ENCODE measurements around the gene RAPGEF6.
A peak's percentile ranks its signal among the peaks of the same experiment; 100 is the strongest.
"Not testable (repeated sequence)": the region's sequence is repeated elsewhere in the genome, so short reads cannot be mapped to it uniquely, and the experiment has no call there.

The RAPGEF6 gene

DNA sequence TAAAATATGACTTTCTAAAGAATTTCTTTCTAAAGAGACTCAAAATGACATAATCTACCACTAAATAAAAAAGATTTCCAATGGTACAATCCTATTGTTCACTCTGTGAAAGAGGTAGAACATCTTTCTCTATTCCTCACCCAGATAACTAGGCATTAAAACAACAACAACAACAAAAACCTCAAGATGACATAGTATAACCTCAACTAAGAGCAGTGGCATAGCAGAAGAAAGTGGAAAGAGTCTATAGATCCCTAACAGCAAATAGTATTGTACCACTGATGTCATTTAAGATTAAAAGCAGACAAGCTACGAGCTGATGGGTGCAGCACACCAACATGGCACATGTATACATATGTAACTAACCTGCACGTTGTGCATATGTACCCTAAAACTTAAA is 29.9 kb downstream of the RAPGEF6 start:
- no peak for DNase-seq

DNA sequence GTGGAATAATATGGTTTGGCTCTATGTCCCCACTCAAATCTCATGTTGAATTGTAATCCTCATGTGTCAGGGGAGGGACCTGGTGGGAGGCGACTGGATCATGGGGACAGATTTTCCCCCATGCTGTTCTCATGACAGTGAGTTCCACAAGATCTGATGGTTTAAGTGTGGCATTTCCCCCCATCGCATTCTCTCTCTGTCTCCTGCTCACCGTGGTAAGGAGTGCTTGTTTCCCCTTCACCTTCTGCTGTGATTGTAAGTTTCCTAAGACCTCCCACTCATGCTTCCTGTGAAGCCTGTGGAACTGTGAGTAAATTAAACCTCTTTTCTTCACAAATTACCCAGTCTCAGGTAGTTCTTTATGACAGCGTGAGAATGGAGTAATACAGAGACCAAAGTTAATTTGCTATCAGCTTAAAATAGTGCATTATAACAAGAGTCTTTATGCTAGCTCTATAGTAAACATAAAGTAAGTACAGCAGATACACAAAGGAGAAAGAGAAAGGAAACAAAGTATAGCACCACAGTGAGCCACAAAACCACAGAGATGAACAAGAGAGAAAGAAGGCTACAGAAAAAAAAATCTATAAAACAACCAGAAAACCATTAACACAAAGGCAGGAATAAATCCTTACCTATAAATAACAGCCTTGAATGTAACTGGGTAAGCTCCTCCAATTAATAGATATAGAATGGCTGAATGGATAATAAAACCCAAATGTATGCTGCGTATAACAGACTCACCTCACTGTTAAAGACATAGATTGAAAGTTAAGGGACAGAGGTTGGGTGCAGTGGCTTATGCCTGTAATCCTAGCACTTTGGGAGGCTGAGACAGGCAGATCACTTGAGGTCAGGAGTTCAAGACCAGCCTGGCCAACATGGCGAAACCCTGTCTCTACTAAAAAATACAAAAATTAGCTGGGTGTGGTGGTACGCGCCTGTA is 39.7 kb downstream of the RAPGEF6 start:
- DNase-seq = no peak

DNA sequence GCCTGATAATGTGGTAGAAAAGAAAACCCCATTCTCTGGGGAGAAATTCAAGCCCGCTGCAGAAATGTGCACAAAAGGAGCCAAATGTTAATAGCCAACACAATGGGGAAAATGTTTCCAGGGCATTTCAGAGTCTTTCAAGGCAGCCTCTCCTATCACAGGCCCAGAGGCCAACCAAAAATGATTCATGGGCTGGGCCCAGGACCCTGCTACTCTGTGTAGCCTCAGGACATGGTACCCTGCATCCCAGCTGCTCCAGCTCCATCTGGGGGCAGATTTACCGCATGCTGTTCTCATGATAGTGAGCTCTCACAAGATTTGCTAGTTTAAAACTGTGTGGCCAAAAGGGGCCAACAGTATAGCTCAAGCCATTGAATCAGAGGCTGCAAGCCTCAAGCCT is 41.1 kb downstream of the RAPGEF6 start:
- DNase-seq = no peak

DNA sequence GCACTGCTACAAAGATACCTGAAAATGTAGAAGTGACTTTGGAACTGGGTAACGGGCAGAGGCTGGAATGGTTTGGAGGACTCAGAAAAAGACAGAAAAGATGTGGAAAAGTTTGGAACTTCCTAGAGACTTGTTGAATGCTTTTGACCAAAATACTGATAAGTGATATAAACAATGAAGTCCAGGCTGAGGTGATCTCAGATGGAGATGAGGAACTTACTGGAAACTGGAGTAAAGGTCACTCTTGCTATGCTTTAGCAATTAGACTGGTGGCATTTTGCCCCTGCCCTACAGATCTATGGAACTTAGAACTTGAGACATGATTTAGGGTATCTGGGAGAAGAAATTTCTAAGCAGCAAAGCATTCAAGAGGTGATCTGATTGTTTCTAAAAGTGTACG is 41.6 kb downstream of the RAPGEF6 start:
- not testable (repeated sequence) for DNase-seq

DNA sequence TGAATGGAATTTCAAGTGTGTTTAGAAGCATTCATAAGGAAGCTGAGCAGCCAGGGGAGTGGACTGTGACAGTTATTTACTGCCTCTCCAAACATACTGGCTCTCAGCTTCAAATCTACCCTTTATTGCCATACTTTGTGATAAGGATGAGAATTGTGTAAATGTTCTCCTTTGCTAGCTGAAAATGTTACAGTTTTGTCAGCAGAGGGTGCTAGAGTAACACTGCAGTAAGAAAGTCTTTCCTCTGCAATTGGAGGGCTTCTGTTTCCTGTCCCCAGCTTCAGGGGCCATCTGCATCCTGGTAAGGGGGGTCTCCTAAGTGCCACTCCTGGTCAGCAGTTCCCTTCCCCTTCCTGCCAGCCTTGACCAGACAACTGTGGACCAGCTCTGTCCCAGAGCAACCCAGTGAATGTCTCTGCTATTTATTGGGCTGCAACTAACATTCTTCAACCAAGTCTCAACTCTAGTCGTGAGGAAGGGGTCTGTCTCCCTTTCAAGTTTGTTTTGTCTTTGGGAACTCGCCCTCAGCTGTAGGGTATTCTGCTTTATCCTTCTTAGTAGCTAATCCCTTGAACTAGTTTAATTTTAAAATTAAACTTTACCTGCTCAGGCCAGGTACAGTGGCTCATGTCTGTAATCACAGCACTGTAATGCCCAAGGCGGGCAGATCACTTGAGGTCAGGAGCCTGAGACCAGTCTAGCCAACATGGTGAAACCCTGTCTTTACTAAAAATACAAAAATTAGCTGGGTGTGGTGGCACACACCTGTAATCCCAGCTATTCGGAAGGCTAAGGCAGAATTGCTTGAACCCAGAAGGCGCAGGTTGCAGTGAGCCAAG is 45.3 kb downstream of the RAPGEF6 start:
- peak; percentile 1 to 43 for DNase-seq

DNA sequence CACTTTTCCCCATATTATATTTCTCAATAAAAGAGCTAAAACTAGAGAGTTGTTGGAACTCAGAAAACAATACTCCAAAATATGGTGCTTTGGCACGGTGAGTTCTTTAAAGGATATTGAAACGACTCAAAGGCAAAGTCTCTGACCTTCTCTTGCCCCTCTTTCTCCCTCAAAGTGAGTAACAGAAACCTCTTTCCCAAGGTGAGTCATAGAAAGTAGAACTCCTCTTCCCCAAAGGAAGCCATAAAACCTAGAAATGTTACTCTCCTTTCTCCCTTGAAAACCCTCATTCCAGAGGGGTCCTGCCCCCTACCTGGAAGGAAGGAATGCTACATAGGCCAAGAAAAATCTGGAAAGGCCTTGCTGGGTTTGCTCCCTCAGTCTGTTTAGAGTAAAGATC is 47.5 kb downstream of the RAPGEF6 start:
- DNase-seq = no peak

DNA sequence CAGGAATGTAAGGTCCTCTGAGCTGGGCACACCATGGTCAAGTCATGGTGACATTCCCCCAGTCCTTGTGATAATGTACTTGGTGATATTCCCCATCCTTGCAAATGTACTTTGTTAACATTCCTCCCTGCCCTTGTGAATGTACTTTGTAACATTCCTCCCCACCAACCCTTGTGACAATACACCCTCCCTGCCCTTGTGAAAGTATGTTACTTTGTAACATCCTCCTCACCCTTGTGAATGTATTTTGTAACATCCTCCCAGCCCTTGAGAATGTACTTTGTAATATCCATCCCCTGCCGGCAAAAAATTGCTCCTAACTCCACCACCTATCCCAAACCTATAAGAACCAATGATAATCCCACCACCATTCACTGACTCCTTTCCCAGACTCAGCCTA is 53.3 kb downstream of the RAPGEF6 start:
- DNase-seq = no peak

DNA sequence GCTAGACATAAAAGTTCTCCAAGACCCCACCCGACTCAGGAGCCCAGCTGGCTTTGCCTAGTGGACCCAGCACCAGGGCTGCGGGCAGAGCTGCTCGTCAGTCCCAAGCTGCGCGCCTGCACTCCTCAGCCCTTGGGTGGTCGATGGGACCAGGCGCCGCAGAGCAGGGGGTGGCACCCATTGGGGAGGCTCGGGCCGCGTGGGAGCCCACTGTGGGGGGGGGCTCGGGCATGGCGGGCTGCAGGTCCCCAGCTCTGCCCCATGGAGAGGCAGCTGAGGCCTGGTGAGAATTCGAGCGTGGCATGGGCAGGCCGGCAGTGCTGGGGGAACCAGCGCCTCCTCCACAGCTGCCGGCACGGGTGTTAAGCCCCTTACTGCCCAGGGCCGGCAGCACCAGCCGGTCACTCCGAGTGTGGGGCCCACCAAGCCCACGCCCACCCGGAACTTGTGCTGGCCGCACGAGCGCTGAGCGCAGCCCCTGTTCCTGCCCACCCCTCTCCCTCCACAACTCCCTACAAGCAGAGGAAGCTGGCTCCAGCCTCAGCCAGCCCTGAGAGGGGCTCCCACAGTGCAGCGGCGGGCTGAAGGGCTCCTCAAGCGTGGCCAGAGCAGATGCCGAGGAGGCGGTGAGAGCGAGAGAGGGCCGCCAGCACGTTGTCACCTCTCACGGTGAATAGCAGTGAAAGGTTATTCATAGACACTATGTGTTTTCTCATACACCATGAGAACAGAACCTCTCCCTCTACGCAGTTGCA is 54.9 kb downstream of the RAPGEF6 start:
- no peak for DNase-seq

DNA sequence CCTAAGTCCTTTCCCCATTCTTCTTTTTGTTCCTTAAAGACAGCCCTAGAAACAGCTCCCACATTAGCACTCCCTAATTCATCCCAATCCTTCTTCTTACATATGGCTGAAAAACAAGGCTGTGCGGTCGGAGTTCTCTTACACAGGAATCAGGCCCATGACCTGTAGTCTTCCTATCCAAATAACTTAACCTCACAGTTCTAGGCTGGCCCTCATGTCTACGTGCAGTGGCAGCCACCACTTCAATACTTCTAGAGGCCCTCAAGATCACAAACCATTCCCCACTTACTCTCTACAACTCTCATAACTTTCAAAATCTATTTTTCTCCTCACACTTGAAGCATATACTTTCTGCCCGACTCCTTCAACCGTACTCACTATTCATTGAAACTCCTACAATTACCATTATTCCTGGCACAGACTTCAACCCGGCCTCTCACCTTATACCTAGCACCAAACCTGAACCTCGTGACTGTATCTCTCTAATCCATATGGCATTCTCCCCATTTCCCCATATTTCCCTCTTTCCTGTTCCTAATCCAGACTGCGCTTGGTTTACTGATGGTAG is 59.3 kb downstream of the RAPGEF6 start:
- DNase-seq = no peak

DNA sequence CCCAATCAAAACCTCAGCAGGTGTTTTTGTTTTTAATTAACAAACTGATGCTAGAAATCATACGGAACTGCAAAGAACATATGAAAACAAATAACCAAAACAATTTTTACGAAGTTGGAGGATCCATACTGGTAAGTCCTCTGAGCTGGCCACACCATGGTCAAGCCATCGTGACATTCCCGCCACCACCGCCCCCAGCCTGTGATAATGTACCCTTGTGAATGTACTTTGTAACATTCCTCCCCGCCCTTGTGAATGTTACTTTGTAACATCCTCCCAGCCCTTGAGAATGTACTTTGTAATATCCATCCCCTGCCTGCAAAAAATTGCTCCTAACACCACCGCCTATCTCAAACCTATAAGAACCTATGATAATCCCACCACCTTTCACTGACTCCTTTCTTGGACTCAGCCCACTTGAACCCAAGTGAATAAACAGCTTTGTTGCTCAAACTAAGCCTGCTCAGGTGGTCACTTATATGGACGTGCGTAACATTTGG is 63.3 kb downstream of the RAPGEF6 start:
- no peak for DNase-seq

DNA sequence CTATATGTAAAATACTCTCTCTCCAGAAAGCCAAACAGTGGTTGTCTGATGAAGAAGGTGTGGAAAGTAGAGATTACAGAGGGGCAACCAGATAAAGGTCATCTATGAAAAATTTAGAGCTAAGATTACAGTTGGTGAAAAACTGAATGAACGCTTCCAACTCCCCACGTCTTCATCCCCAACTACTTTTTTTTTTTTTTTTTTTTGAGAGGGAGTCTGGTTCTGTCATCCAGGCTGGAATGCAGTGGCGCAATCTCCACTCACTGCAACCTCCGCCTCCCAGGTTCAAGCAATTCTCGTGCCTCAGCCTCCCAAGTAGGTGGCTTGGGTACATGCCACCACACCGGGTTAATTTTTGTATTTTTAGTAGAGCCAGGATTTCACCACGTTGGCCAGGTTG is 64.3 kb downstream of the RAPGEF6 start:
- DNase-seq = no peak

DNA sequence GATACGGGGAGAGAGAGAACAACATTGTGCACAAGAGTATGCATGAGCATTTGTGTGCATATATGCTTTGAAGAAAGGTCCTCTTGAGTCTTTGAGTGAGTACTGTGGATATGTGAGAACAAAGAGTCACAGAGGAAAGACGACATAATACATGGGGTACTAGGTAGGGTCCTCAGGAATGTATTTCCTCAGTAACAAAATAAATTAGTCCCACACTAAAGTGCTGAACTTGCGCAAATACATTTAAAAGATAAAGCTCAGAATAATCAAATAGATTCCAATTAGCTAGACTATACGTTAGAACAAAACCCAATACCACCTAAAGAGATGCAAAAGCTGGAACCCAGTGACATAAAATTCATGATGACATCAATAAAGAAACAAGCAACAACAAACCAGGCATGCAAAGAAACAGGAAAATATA is 70.8 kb downstream of the RAPGEF6 start:
- DNase-seq = no peak

DNA sequence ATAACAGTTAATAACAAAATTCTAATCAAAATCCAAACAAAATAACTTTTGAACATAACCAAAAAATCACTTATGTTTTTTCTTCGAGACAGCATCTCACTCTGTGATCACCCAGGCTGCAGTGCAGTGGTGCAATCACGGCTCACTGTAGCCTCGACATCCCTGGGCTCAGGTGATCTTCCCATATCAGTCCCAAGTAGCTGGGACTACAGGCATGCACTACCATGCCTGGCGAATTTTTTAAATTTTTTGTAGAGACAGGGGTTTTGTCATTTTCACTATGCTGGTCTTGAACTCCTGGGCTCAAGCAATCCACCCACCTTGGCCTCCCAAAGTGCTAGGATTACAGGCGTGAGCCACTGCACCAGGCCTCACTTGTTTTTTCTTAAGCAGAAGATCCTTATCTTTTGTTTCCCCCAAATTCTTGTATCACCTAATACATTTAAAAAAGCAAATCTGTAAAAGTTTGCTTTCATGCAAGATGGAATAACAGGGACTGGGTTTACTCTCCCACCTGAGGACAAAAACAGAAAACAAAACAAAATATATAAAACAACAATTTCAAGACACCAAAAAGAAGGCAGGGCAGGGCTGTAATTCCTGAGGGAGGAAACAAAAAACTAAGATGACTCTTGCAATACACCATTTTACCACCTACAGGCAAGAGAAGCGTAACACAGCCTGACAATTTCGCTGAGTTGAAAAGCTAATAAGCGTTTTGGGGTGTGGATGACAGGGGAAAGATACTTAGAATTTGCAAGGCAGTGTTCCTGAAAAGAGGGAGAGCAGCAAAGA is 71.4 kb downstream of the RAPGEF6 start:
- DNase-seq = no peak

DNA sequence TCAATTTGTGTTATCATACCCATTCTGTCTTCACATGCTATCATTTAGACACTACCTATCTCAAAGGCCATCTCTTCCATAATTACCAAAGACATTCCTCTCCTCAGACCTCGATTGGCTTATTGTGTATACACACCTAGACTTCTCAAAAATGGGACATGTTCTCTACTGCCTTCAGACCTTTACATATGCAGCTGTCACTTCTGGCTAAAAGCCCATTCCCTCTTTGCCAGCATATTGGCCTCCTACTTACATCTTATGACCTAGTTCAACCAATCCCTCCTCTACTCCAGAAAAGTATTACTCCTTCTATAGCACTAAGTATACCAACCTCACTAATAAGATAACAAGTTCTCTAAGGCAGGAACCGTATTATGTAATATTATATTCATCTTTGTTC is 84.4 kb downstream of the RAPGEF6 start:
- no peak for DNase-seq

DNA sequence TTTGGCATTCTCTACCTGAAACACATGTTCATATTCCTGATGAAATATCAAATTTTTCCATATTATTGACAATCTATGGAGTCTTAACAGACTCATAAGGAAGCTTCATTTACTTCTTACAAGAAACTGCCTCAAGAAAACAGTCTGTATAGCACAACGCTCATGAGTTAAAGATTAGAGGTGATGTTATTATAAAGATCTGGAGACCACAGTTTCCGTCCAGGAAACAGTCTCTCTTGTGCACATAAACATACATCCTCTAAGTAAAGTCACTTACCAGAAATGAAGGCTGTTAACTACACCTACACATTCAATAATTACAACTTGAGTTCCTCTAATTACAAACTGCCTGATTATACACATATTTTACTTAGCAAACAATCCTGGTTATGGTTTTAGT is 86.9 kb downstream of the RAPGEF6 start:
- no peak for DNase-seq

DNA sequence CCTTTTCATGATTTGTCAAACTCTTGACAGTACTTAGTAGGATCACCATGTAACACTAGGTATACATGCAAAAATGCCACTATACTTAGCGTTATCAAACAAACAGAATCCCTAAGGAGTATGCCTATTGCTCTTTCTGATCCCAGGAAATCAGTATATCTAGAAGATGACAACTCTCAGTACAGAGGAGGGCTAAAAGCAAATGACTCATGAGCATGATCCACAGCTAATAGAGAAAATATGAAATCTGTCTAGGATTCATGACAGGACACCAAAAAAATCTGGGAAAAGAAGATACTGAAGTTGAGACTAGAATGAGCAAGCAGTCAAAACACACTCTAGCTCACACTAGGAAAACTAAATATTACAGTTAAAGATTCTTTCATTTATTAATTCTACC is 89.2 kb downstream of the RAPGEF6 start:
- DNase-seq = no peak

DNA sequence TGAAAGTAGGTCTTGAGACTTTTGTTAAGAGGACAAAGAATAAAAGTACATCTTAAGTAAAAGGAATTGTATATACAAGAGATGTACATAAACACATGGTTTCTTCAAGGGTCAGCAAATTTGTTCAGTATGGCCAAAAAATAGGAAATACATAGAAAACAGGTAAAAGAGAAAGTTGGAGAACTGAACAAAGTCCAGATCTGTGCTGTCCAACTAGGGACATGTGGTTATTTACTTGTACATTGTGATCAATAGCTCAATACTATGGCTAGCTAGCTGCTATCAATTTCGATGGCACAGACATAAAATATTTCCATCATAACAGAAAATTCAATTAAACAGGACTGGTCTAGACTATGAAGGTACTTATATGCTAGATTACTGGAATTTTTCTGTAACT is 92.3 kb downstream of the RAPGEF6 start:
- no peak for DNase-seq

DNA sequence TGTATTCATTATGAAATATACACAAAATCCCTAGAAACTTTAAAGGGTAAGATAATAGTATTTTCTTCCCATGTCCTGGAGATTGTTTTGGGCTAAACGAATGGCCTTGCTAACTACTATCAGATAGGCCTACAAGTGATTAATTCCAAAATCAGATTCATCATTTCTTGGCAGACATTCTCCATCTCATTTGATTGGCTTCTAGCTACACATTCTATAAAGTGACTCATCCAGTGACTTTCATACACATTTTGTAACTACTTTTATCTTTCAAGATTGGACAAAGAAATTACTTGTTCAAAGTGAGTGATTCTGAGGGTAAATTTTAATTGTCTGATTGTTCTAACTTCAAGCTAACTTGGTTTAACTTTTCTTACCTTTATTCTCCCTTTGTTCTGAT is 93.3 kb downstream of the RAPGEF6 start:
- DNase-seq = no peak

DNA sequence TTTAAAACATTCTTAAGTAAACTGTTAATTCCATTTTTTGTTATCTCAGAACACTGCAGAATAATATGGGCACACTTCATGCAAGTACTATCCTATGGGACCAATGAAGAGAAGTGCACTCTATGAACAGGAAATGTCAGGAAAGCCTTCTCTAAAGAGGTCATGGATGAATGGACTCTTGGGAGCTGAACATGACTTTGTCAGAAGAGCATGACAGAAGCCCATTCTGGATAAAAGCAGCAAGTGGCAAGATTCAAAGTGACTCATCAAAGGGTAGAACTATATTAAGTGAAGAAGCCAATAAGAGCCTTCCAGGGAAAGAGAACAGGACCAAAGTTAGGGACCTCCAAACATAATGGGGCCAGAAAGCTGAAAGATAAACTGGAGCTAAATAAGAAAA is 94.0 kb downstream of the RAPGEF6 start:
- no peak for DNase-seq

DNA sequence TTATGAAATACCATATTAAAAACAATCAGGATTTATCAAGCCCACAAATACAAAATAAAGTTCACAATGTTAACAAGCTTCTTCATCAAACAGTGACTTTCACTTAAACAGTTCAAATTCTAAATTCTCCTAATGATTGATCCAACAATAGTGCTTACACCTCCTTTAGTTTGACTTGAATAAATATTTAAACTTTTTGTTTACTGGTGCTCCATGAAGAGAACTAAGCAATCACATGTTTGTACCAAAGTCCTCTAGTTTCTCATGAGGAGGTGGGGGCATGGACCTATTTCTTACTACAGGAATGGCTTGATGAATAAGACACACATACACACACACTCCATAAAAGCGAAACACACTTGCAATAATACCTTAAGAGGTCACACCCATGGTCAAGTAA is 95.8 kb downstream of the RAPGEF6 start:
- DNase-seq = no peak

DNA sequence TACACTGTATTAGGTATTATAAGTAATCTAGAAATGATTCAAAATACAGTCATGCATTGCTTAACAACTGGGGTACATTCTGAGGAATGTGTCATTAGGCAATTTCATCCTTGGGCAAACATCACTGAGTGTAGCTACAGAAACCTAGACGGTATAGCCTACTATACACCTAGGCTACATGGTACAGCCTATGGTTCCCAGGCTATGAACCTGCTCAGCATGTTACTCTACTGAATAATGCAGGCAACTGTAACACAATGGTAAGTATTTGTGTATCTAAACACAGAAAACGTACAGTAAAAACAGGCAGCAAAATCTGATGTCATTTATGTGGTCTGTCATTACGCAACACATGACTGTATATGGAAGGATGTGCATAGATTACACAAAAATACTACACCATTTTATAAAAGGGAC is 96.8 kb downstream of the RAPGEF6 start:
- no peak for DNase-seq

Data from NCI-H526 (cell line).